Stimulated activated CD4-positive, alpha-beta T cell treated with anti-CD3 and anti-CD28 coated beads, Interleukin-12 subunit alpha, Interleukin-12 subunit beta, amount 100 ng/mL, for 48 hours (primary cell): ENCODE measurements around the gene WDR5.

Experiments
- DNase-seq, 3 donors: peaks; one replicate each; pipeline ENCODE4 v3.0.0-alpha.2; 2020; ENCODE audit warnings: low read depth in 2 of 3, low spot score in 1 of 3

Gene WDR5

DNA sequence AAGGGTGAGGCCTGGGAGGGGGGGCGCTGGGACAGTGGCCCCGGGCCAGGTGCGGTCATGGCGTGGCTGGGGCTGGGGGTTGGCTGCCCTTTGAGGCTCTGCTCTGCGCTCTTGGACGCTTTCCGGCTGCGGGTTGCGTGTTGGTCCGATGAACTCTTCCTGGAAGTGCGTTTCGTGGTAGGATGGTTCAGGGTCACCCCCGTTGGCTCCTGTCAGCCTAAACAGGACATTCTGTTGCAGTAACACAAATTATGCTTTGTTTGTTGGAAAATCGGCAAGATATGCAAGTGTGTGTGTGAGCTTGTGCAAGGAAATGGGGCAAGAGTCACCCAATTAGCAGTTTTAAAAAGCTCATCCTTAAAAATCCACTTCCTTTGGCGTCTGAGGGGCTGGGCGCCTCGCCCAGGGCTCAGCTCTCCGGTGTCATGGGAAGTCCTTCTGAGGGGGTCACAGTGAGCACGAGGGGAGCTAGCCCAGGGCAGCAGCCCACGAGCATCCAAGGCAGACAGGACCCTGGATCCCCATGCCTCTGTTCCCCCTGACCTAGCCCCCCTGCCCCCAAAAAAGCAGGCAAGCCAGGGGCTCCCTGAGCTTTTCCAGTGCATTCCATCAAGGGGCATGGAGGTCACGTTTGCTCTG, 50.7 kb downstream of the WDR5 start:
- DNase-seq = no peak

DNA sequence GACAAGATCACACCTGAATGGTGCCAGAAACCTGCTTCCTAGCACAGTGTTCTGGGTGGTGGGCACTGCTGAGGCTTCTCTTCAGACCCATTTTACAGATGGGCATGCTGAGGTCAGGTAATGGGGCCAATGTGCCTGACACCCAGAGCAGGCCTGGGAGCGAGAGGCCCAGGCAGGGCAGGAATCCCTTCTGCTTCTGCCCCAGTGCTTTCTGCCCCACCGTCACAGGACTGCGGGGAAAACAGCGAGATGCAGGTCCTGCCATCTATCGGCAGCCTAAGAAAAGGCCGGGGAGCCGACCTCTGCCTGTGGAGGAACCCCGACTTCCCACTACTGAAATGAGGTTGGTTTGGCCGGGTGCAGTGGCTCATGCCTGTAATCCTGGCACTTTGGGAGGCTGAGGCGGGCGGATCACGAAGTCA, 51.2 kb downstream of the WDR5 start:
- no peak for DNase-seq

DNA sequence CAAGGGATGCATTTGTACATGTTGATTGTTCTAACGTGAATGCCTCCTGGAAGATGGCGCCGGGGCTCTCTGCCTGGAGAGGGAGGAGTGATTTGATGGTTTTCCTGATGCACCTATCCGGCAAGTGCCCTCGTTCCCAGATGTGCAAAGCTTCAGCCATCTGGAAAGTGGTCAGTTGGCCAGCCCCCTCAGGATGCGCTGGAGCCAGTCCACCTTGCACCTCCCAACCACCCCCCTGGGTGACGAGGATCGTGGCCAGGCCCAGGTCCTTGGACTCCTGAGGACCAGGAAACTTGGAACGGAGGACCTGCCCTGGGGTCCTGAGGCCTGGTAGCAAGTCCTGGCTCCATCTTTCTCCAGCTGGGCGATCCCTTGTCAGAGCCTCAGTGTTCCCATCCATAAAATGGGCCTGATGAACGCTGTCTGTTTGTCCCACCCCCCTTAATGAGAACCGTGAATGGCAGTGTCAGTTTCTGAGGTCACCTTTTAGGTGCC, 52.1 kb downstream of the WDR5 start:
- DNase-seq = no peak

DNA sequence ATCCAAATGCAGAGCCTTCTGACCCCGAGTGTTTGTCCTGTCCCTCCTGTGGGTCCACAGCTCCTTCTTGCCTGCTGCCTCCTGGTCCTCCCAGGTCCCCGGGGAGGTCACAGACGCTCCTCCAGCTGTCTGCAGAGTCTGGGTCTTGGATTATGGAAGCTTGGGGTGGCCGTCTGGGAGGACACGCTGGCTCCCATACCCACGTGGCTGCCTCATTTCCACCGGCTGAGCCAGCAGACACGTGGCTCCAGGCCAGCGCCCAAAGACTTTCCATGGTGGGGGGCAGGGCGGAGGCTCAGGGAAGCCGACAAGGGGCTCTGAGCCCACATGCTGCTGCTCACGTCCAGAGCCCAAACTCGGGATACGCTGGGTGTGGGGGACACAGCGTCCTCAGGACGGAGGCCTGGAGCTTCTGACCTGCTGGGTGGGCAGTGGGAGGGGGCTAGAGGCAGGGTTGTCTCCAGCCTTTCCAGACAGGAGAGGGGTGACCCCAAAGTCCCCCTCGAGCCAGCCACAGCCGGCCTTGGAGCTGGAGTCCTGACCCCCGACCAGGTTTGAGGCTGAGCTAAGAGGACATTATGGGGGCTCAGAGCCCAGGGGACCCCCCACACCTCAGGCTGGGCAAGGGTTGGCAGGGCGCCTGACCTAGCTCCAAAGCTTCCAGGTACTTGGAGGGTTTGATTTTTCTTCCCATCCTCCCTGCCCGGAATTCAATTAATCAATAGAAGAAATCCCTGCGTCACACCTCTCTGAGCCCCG, 52.7 kb downstream of the WDR5 start:
- DNase-seq = no peak

DNA sequence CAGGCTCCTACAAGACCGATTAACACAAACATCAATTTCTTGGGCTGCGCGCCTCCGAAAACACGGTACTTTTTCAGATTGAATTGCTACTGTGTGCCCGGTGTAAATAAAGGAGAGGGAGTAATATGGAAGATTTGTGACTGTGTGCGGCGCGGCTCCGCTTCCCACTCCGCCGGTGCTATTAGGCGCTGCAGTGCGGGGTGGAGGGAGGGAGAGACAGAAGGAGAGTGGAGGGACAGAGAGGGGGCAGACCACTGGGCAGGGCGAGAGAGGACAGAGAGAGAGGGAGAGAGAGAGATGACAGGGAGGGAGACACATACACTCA, 53.2 kb downstream of the WDR5 start:
- DNase-seq = no peak

DNA sequence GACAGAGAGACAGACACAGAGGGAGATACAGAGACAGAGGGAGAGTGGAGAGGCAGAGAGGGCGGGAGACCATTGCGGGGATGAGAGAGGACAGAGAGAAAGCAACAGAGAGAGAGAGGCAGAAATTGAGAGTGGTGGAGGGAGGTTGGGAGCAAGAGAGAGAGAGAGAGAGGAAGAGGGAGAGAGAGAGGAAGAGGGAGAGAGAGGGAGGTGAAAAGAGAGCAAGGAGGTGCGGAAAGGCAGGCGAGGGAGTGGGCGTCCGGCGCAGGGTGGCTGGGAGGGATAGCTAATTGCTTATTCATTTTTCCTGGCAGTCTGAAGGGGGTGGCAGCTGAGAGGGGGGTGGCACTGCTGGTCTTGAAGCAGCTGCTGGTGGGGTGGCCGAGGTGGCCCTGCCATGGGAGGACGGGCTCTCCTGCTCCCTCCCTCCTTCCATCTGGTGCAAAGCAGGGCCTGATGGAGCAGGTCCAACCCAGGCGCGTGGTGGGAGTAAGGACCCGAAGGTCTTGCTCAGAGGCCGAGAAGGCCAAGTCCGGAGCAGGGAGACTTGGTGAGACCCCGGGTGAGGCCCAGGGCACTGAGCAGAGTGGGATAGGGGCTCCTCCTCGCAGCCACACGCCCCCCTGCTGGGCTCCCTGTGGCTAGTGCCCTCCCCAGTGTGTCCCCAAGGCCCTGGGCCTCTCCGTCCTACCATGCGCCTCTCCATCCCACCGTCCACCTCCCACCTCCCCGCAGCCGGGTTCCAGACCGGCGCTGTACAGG, 53.8 kb downstream of the WDR5 start:
- no peak for DNase-seq

DNA sequence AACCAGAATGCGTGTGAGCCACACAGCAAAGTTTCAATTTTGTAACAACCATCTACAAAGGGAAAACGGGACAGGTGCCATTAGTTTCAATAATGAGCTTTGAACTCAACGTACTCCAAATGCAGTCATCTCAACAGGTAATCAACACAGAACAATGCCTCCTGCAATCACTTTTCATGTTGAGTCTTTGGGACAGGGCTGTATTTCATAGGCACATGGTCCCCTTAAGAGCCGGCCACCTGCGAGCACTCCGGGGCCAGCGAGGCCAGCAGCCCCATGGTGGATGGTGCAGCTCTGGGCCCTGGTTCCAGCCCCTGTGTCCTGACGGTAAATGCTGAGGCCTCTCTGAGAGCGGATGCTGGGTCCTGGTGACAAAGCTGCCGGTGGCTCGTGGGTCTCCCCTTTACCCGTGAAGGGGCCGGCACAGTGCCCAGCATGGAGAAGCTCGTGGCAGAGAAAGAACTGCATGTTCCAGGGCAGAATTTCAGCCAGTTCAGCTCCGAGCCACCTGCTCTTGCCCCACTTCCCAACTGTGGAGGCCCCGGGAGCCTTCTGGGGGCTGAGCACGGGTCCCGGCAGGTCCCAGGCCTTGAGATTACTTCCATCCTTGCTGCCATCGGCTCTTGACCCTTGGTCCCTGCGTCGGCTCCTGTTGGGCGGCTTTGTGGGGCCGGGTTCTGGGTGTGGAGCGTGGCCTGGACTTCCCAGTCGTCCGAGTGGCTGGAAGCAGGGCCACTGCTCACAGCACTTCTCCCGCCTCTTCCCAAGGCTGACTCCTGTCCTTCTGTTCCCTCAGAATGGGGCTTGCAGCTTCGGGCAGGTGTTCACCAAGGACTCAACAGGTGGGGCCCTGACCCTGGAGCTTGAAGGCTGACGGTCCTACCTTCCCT, 54.6 kb downstream of the WDR5 start:
- DNase-seq = no peak

DNA sequence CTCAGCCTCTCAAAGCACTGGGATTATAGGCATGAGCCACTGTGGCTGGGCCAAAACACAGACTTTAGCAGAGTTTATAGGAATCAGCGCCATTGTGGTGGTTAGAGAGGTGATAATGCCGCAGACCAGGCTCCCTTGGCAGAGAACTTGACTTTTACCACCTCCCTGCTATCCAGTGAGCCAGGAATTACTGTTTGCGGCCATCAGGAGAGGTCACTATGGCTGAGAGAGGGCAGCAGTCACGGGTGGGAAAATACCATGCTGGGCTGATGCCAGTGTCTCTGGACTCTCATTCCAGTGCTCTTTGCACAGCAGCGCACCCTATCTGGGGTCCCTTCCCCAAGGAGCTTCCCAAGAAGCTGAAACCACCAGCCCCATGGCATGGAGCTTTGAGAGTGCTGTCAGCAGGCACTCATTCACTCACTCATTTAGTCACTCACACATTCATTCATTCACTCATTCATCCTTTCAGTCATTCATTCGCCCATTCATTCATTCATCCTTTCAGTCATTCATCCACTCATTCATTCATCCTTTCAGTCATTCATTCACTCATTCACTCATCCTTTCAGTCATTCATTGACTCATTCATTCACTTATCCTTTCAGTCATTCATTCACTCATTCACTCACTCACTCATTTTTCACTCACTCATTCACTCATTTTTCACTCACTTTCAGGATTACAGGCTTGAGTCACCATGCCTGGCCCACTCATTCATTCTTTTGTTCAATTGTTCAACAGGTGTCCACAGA, 55.8 kb downstream of the WDR5 start:
- DNase-seq = no peak

DNA sequence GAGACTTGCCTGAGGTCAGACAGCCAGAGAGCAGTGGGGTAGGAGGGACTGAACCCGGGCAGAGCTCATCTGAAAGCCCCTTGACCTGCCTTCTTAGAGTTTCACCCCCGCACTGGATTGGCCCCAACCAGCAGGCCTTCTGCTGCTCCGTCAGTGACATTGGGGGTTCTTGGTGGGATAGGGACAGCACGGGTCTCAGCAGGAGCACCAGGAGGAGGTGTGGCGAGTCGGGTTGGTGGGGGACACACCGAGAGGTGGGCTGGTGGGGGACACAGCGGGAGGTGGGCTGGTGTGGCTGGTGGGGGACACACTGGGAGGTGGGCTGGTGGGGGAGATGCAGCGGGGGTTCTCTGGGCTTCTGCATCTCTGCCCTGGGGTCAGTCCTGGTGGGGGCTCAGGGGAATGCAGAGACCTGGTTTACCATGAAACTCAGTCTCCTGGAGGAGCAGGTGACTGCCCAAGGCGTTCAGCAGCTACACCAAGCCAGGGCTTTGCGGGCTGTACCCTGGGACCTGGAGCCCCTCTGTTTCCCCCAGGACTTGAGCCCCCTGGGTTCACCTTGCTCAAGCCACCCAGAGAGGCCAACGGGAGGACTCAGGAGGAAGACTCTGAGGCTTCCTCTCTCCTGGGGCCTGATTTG, 56.5 kb downstream of the WDR5 start:
- DNase-seq = no peak

DNA sequence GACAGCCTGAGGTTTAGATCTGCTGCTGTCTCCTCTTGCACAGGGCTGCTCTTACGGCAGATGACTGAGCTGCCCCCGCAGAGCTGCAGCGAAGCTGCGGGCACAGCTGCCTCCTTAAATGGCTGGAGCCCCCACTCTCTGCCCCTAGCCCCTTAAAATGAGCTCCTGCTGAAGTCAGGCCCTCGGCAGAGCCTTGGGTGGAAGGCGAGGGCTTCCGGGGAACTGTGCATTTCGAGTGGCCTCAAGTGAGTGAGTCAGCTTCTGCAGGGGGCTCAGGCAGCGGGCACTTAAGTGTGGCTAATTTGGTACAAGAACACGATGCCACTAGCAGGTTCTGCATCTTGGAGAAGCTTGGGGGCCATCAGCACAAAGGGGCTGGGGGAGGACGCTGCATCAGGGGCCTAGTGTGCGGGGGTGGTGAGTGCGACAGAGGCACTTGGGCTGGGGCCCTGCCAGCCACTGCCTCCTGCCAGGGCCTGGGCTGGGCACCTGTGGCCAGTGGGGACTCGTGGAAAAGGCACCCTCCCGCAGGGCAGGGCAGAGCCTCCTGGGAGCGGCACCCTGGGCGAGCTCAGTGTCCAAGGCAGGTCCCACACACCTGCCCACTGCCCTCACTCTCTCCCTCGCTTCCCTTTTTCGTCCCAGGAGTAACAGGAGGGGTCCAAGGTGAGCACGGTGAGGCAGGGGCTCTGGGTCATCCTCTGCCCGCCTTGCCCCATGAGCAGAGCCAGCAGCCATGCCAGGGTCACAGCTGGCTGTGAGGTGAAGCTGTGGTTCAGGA, 57.3 kb downstream of the WDR5 start:
- DNase-seq = no peak

DNA sequence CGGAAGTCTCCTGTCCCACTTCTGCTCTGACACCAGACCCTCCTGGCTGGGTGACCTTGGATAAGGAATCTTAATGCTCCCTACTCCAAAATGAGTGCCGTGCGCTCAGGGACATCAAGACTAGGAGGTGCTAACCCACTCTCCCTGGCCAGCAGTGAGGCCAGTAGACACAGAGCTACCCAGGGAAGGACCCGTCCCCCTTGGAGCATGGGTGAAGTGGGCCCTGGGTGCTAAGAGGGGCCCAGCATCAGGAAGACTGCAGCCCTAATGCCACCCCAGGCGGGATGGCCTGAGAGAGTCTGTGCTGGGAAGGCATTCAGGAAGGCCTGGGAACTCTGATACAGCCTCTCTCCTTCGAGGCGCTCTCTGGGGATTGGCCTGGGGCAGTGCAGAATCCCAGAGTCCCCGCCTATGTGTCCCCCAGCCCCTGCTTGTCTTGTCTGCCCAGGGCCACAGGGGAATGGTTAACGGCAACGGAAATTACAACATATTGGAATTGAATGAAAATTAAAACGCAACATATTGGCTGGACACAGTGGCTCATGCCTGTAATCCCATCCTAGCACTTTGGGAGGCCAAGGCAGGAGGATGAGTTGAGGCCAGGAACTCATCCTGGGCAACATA, 58.1 kb downstream of the WDR5 start:
- DNase-seq = no peak

DNA sequence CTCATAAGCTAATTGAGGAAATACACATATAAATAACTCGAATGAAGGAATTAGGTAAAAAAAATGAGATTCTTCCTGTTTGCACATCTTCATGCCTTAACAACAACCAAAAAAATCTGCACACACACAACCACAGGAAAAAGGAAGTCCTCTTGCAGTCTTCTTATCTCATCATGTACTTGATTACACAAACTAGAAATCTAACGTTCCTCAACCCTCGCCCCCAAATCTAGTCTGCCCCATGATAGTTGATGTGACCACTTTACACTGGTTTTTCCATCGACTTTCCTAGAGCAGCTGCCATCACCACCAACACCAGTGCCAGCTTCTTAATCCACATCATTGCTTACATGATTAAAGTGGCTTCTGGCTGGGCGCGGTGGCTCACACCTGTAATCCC, 59.7 kb downstream of the WDR5 start:
- DNase-seq = no peak

DNA sequence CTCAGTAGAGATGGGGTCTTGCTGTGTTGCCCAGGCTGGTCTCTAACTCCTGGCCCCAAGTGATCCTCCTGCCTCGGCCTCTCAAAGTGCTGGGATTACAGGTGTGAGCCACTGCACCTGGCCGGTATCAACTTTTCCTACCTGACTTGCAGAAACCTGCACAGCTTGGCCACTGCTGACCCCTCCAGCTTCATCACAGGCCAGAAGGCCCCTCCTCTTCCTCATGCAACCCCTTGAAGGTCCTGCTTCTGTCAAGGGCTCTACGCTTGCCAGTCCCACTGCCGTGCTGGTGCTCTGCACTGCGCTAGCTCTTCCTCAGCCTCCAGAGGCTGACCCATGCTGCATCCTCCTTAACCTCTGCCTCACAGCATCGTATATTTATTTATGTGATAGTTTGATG, 61.0 kb downstream of the WDR5 start:
- no peak for DNase-seq

DNA sequence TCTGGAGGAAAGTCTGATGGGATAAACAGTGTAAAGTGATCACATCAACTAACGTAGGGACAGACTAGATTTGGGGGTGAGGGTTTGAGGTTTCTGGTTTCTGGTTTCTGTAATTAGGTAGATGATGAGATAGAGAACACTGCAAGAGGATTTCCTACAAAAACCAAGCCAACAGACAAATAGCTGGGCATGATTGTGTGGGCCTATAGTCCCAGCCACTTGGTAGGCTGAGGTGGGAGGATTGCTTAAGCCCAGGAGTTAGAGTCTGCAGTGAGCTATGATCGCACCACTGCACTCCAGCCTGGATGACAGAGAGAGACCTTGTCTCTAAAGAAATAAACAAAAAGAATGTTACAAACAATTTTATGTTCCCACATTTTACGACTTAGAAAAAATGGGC, 62.9 kb downstream of the WDR5 start:
- DNase-seq = no peak

DNA sequence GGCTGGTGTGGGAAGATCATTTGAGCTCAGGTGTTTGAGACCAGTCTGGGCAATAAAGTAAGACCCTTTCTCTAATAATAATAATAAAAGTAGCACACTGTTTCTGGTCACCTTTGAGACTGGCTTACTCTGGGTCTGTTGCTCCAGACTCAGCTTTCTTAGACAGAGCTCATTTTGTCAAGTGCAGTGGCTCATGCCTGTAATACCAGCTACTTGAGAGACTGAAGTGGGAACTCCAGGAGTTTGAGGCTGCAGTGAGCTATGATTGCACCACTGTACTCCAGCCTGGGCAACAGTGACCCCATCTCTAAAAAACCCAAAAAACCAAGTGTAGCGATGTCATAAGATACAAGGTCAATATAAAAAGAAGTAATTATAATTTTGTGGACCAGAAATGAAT, 64.8 kb downstream of the WDR5 start:
- no peak for DNase-seq

DNA sequence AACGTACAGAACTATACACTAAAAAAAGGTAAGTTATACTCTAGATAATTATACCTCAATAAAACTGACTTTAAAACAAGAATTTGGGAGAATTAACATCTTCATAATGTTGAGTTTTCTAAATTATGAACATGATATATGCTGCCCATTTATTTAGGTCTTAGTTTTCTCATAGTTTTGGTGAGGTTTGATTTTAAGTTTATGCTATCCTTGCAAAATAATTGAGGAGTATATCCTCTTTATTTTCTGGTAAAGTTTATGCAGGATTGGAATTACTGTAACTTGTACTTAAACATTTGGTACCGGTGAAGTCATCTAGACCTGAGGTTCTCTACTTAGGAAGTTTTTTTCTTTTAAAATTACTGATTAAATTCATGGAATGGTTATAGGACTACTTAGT, 67.3 kb downstream of the WDR5 start:
- no peak for DNase-seq

DNA sequence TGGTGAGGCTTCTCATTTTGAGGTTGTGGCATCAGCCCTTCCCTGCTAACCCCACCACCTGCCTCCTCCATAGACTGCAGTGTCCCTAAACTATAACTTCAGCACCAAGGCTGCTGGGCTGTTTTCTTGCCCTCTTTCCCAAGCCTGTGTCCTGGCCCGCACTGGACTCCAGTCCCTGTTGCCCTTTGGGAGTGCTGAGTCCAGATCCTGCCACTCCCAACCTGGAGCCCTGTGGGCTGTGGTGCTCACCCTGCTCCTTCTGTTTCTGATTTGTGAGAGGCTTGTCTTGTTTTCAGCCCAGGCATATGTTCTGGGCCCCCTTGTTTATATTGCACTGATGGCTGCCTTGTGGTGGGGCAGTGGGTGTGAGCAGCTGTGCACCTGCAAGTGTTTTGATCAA, 68.2 kb downstream of the WDR5 start:
- DNase-seq = no peak

DNA sequence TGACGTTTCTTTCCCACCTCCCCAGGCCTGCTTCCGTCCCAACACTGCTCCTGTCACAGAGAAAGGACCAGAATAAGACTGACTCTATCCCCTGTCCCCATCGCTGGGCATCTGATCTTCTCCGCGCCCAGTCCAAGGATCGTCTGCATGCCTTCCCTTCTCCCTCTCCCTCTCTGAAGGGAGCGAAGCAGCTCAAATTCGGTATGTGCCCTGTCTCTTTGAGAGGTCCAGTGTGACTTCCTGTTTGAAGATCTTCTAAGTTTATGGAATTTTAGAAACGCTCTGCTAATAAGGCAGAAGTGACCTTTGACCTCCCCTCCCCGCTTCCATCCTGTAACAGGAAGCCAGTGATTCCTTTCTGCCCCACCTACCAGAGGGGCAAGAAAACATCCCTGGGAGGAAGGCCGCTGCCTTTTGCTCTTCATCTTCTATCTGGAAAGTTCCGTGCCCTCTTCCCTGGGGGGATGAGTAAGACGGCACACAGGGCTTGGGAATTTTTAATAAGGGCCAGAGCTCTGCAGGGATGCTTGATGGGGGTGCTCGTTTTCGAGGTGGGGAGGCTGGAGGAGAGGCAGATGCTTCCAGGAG, 69.2 kb downstream of the WDR5 start:
- DNase-seq = no peak
